ENCODE measurements around the gene FKBP9.
"Not testable (repeated sequence)": the region's sequence is repeated elsewhere in the genome, so short reads cannot be mapped to it uniquely, and the experiment has no call there.

Gene FKBP9

DNA sequence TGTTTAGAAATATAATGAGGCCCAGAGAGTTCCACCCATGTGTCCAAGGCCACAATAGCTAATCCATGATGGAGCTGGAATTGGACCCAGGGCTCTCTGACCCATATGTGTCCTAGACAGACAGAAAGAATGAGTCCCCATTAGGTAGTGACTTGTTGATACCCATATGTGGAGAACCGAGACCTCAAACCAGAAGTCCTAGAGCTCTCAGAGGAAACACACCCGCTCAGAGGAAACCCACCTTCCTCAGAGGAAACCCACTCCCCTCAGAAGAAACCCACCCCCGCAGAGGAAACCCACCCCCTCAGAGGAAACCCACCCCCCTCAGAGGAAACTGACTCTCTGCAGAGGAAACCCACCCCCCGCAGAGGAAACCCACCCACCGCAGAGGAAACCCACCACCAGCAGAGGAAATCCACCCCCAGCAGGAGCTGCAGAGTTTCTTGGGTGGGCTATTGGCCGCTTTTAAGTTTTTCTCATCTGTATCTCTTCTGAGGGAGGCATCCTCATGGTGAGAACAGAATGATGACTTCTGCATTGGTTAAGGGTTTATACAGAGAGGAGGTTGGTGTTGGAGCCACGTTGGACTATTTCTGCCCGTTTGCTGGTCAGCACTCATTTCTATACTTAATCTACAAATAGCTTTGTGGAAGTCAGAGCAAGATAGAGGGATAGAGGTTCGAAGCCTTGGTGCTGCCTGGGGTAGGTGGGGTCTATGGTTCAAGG lies 34.9 kb downstream of the FKBP9 start:
- H3K36me3 ChIP-seq (ENCODE audit: control insufficient read depth, insufficient read depth, low read length, severe bottlenecking): peaks cover 11% of the 10 kb centered on the region
- H3K4me3 ChIP-seq (ENCODE audit: low read length); H3K9me3 ChIP-seq (ENCODE audit: control insufficient read depth, low read length); H3K4me1 ChIP-seq (ENCODE audit: control insufficient read depth, insufficient read depth, low read length); H3K9ac ChIP-seq (ENCODE audit: low read length); DNase-seq (ENCODE audit: low read depth); H3K27me3 ChIP-seq (replicated peaks; ENCODE audit: control insufficient read depth, insufficient read depth, low read length): not testable (repeated sequence)

DNA sequence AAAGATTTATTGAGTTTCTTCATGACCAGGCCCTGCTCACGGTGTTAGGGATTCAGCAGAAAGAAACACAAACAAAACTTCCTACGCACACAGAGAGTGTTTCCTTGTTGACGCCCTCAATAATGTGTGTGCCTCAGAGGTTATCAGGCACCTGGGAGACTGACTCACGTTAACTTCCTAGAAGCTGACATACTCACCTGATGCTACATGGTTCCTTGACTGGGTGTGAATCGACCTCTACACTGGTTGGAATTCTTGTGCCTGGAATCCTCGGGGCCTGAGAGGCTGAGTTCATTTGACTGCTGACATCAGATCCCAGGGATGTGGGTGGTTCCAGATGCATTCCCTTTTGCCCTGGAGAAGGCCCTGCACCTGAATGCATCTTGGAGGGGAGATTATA lies 35.5 kb downstream of the FKBP9 start:
- DNase-seq (ENCODE audit: low read depth); H3K9ac ChIP-seq (ENCODE audit: low read length); H3K9me3 ChIP-seq (ENCODE audit: control insufficient read depth, low read length); H3K4me3 ChIP-seq (ENCODE audit: low read length); H3K27me3 ChIP-seq (replicated peaks; ENCODE audit: control insufficient read depth, insufficient read depth, low read length); H3K4me1 ChIP-seq (ENCODE audit: control insufficient read depth, insufficient read depth, low read length): not testable (repeated sequence)
- peaks cover 11% of the 10 kb centered on the region for H3K36me3 ChIP-seq (ENCODE audit: control insufficient read depth, insufficient read depth, low read length, severe bottlenecking)

DNA sequence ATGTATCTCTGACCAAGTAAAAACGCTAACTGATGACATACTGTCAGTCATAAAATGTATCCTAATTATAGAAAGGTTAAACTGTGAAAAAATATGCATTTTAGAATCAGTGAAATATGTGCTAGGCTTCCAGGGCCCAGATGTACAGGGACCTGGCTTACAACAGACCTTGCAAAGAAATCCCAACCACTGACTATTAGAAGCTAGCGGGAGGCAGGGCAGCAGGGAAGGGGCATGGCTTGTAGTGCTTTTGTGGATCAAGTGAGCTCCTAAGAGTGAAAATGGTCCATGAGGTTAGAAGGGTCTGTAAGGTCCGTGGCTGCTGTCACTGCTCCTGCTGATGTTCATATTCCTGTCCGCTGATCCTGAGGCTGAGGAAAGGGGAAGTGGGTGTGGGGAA lies 40.7 kb downstream of the FKBP9 start:
- peak overlapping the region; percentile 49 for H3K9ac ChIP-seq (ENCODE audit: low read length)
- not testable (repeated sequence) for H3K4me3 ChIP-seq (ENCODE audit: low read length); DNase-seq (ENCODE audit: low read depth)

DNA sequence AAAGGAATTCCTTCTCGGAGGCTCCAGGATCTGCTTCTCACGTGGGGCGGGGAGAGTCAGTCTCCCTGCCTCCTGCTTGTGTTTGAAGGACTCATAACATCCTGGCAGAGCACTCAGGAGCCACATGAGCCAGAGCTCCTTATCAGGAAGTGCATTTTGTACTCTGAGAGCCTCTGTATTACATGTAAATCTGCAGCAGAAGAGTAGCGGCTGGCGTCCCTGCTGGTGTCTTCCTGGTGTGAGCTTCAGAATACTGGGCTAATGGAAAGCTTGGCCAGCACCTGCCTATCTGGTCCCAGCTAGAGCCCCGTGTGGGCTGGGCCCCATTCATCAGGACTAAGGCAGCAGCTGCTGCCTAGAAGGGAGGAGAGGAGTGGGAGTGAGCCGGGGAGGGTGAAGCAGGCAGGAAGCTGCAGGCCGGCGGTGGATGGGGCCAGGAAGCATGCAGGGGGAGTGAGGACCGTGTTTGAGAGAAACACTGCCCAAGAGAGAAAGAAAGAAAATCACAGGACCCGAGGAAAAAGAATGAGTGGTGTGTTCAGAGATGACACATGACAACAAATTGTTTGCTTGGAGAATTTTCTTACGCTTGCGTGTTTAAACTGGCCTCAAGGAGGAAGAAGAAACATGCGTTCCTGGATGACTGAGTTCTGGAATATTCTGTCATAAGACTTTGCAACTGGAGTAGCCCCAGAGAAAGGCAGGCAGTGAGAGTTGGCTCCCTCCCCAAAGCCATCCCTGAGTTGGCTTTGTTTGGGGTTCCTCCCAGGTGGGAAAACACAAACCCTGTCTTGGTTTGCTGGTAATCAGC lies 41.3 kb downstream of the FKBP9 start:
- not testable (repeated sequence) for H3K27me3 ChIP-seq (replicated peaks; ENCODE audit: control insufficient read depth, insufficient read depth, low read length); H3K36me3 ChIP-seq (ENCODE audit: control insufficient read depth, insufficient read depth, low read length, severe bottlenecking); H3K9me3 ChIP-seq (ENCODE audit: control insufficient read depth, low read length); H3K4me1 ChIP-seq (ENCODE audit: control insufficient read depth, insufficient read depth, low read length)
- Histone ChIP-seq H3K9ac (ENCODE audit: low read length) (peak overlapping the region; percentile 49), H3K4me3 (ENCODE audit: low read length) (peak overlapping the region; percentile 27)
- DNase-seq (ENCODE audit: low read depth): peak; percentile 59

More for the DNA sequence above, 40.7 kb downstream of the FKBP9 start:
- H3K4me1 ChIP-seq (ENCODE audit: control insufficient read depth, insufficient read depth, low read length); H3K9me3 ChIP-seq (ENCODE audit: control insufficient read depth, low read length); H3K27me3 ChIP-seq (replicated peaks; ENCODE audit: control insufficient read depth, insufficient read depth, low read length); H3K36me3 ChIP-seq (ENCODE audit: control insufficient read depth, insufficient read depth, low read length, severe bottlenecking): not testable (repeated sequence)

DNA sequence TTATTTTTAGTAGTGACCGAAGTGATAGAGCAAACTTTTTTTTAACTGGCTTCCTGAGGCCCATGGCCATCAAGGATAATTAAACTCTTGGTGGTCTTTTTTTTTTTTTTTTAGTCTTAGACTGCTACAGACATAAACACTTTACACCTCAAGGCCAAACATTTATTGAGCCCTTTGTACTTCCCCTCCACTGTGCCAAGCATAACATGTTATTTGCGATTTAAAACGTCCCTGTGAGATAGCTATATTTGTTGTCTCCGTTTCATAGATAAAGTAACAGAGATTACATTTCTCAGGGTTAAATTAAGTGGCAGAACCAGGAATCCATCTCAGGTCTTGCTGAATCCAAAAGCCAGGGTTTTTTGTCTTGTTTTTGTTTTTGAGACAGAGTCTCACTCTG lies 42.1 kb downstream of the FKBP9 start:
- not testable (repeated sequence) for H3K27me3 ChIP-seq (replicated peaks; ENCODE audit: control insufficient read depth, insufficient read depth, low read length); H3K4me1 ChIP-seq (ENCODE audit: control insufficient read depth, insufficient read depth, low read length); DNase-seq (ENCODE audit: low read depth); H3K4me3 ChIP-seq (ENCODE audit: low read length); H3K9ac ChIP-seq (ENCODE audit: low read length); H3K9me3 ChIP-seq (ENCODE audit: control insufficient read depth, low read length)
- H3K36me3 ChIP-seq (ENCODE audit: control insufficient read depth, insufficient read depth, low read length, severe bottlenecking): peaks cover 12% of the 10 kb centered on the region

DNA sequence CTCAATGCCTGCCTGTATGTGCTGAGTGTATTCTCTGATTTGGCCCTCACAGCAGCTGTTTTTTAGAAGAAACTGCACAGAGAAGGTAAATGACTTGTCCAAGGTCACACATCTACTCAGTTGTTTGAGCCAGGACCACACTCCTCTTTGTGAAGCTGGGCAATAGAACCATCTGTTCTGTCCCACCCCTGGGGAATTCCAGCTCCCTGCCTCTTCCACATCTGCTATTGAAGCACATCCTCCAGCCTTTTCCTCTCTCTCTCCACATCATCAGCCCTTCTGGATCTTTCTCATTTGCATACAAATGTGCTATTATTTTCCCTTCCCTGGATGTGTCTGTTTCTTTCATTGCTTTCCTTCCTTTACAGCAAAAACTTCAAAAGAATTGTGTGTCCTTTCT lies 45.9 kb downstream of the FKBP9 start:
- H3K9ac ChIP-seq (ENCODE audit: low read length); H3K27me3 ChIP-seq (replicated peaks; ENCODE audit: control insufficient read depth, insufficient read depth, low read length); H3K9me3 ChIP-seq (ENCODE audit: control insufficient read depth, low read length); H3K4me1 ChIP-seq (ENCODE audit: control insufficient read depth, insufficient read depth, low read length); H3K4me3 ChIP-seq (ENCODE audit: low read length); DNase-seq (ENCODE audit: low read depth): not testable (repeated sequence)
- H3K36me3 ChIP-seq (ENCODE audit: control insufficient read depth, insufficient read depth, low read length, severe bottlenecking): peaks cover 22% of the 10 kb centered on the region

DNA sequence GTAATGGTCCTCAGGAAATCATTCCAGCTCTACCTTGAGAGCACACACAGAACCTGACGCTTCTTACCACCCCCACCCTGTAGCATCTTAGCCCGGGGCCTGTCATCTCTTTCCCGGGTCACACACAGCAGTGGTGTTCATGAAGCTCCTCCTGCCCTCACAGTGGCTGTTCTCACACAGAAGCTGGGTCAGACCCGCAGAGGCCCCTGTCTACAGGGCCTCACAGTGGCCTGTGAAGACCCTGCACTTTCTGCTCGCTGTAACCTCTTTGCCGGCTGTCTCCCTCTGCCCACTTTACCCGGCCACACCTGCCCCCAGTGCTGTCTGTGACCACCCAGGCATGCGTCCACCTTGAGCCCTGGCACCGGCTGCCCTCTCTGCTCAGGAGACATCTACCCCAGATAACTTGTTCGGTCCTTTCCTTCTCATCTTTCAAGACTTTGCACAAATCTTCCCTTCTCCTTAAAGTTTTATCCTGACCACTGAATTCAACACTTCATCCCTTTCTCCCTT lies 46.9 kb downstream of the FKBP9 start:
- not testable (repeated sequence) for H3K4me1 ChIP-seq (ENCODE audit: control insufficient read depth, insufficient read depth, low read length); H3K4me3 ChIP-seq (ENCODE audit: low read length); H3K27me3 ChIP-seq (replicated peaks; ENCODE audit: control insufficient read depth, insufficient read depth, low read length); DNase-seq (ENCODE audit: low read depth); H3K9me3 ChIP-seq (ENCODE audit: control insufficient read depth, low read length); H3K9ac ChIP-seq (ENCODE audit: low read length)
- H3K36me3 ChIP-seq (ENCODE audit: control insufficient read depth, insufficient read depth, low read length, severe bottlenecking): peaks cover 22% of the 10 kb centered on the region

DNA sequence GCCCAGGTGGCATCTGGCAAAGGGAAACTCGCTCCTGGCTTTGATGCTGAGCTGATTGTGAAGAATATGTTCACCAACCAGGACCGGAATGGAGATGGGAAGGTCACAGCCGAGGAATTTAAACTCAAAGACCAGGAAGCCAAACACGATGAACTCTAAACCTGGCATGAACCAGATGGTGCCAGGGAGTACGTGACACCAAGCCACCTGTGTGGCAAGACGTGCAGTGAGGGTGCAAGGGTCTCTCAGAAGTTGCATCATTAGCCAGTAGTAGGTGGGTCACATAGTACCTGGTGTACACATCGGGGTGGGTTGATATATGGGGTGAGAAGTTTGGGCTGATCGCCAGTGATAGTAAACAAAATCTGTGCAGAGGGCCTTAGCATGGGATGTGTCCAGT lies 48.0 kb downstream of the FKBP9 start:
- not testable (repeated sequence) for H3K4me3 ChIP-seq (ENCODE audit: low read length); H3K9ac ChIP-seq (ENCODE audit: low read length); H3K9me3 ChIP-seq (ENCODE audit: control insufficient read depth, low read length); H3K4me1 ChIP-seq (ENCODE audit: control insufficient read depth, insufficient read depth, low read length); DNase-seq (ENCODE audit: low read depth); H3K27me3 ChIP-seq (replicated peaks; ENCODE audit: control insufficient read depth, insufficient read depth, low read length)
- peaks cover 22% of the 10 kb centered on the region for H3K36me3 ChIP-seq (ENCODE audit: control insufficient read depth, insufficient read depth, low read length, severe bottlenecking)

DNA sequence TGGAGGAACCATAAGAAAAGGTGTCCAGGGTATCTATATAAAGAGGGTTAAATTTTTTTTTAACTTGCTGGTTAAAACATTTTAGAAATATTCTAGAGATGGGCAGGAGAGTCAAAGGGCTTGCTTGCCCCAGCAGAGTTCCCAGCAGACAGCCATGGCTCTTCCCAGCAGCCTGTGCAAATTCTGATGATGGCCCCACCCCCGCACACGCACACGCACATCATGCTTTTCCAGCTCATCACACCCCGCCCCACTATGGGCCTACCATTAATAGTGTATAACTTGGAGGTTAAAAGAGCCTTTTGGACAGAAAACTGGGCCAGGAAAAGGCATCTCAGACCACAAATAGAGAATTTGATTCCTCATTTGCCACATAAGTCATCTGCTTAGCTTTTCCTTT lies 48.5 kb downstream of the FKBP9 start:
- peaks cover 22% of the 10 kb centered on the region for H3K36me3 ChIP-seq (ENCODE audit: control insufficient read depth, insufficient read depth, low read length, severe bottlenecking)
- H3K27me3 ChIP-seq (replicated peaks; ENCODE audit: control insufficient read depth, insufficient read depth, low read length); H3K9me3 ChIP-seq (ENCODE audit: control insufficient read depth, low read length); H3K4me1 ChIP-seq (ENCODE audit: control insufficient read depth, insufficient read depth, low read length); H3K4me3 ChIP-seq (ENCODE audit: low read length); DNase-seq (ENCODE audit: low read depth); H3K9ac ChIP-seq (ENCODE audit: low read length): not testable (repeated sequence)

DNA sequence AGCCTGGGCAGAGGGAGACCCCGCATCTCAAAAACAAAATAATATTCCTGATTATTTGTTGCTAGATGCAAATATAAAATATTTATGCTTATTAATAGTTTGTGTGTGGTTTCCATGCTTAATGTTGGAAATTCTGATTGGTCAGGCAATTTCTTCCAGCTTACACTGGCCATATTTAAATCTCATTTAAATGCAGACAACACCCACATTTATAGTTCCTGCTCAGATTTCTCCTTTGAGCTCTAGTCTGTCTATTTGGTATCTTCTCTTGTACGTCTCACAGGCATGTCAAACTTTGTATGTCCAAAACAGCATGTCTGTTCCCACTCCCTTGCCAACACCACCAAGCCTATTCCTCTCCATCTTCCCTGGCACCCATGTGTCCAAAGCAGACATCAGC lies 52.5 kb downstream of the FKBP9 start:
- H3K36me3 ChIP-seq (ENCODE audit: control insufficient read depth, insufficient read depth, low read length, severe bottlenecking): peaks cover 20% of the 10 kb centered on the region
- no peaks in the 10 kb centered on the region for H3K9me3 ChIP-seq (ENCODE audit: control insufficient read depth, low read length)
- no peak overlapping the region for H3K4me3 ChIP-seq (ENCODE audit: low read length)
- no peaks in the 10 kb centered on the region for H3K27me3 ChIP-seq (replicated peaks; ENCODE audit: control insufficient read depth, insufficient read depth, low read length)
- DNase-seq (ENCODE audit: low read depth): no peak
- H3K4me1 ChIP-seq (ENCODE audit: control insufficient read depth, insufficient read depth, low read length): no peaks in the 10 kb centered on the region
- no peak overlapping the region for H3K9ac ChIP-seq (ENCODE audit: low read length)

DNA sequence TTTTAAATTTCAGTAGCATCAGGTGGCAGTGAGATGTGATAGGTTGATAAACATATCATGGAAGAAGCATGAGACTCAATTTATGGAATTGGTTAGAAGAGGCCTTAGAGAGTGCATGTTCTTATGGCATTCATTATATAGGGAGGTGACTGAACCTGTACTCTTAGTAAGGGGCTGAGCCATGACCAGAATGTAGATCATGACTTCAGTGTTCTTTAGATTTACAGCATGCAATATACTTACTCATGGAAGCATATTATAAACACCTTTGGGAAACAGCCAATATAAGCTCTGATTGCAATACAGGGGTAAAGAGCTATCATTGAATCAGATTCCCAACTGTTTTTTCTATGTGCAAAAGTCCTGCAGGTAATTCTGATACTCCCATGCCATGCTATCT lies 55.1 kb downstream of the FKBP9 start:
- Histone ChIP-seq H3K27me3 (replicated peaks; ENCODE audit: control insufficient read depth, insufficient read depth, low read length) (no peaks in the 10 kb centered on the region), H3K9ac (ENCODE audit: low read length) (no peak overlapping the region), H3K4me3 (ENCODE audit: low read length) (no peak overlapping the region), H3K4me1 (ENCODE audit: control insufficient read depth, insufficient read depth, low read length) (no peaks in the 10 kb centered on the region), H3K9me3 (ENCODE audit: control insufficient read depth, low read length) (no peaks in the 10 kb centered on the region), H3K36me3 (ENCODE audit: control insufficient read depth, insufficient read depth, low read length, severe bottlenecking) (peaks cover 31% of the 10 kb centered on the region)
- DNase-seq (ENCODE audit: low read depth): no peak

All from adipocyte (in vitro differentiated cells).